Activated CD4-positive, alpha-beta T cell treated with anti-CD3 and anti-CD28 coated beads, Interleukin-2, amount 50 U/mL, for 48 hours (primary cell): Measurements from ENCODE around the gene GCGR.

Source experiments
- DNase-seq, 2 experiments: peaks; one replicate each; pipeline ENCODE4 v3.0.0-alpha.2; 2020

Gene GCGR

DNA sequence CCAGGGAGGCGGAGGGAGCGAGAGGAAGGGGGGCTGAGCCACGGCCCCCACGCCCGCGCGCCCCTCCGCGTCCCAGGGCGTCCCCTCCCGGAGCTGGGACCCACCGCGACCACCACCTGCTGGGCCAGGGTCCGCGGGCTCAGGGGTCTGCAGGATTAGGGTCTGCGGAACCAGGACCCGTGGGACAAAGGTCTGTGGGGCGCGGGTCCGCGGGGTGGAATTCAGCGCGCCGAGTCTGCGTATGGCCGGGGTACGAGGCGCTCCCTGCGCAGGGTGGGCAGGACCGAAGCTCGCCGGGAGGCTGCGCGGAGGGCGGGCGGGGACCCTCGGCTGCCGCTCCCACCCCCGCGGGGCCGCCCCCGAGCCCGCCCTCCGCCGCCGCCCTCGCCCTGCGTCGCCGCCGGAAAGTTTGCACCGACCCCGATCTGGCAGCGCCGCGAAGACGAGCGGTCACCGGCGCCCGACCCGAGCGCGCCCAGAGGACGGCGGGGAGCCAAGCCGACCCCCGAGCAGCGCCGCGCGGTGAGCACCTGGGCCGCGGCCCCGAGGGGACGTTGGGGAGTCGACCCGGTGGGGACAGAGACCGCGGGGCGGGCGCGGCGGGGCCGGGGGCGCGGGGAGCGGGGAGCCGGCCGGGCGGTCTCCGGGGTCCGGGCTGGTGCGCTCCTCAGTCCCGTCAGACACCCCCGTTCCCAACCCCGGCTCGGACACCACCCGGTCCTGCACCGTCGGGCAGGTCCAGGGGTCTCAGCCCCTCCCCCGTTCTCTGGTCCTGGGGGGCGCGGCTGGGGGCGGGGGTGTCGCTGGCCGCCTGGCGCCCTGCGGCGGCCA is at the start of gene GCGR:
TSS of gene GCGR (plus strand) at position 423 of the 831 bp plus-strand sequence. CDS start 4,869 bp downstream, outside the sequence.
- DNase-seq: no peak

GRCh38 chr17:81792675-81793615 is 11.0 kb upstream of the GCGR start:
- no peak for DNase-seq

- DNase-seq: no peak
These were observed 9.9 kb upstream of the GCGR start for GRCh38 chr17:81794074-81794476.

DNA sequence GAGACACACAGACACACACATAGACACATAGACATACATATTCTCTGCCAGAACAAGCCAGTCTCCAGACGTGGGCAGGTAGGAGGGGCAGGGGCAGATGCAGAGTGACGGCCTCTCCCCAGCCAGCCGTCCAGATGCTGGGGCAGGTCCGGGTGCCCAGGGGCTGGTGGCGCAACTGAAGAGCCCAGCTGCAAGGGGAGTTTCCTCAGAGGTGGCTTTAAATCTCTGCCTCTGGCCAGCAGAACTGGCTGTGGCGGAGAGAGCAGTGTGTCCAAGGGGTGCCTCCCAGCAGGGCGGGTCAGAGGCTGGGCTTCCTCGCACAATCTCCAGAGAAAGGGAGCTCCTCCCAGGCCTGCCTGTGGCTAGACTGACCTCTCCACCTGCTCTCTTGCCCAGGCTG is 9.4 kb upstream of the GCGR start:
- DNase-seq: no peak

- no peak for DNase-seq
These were observed 2.6 kb upstream of the GCGR start for GRCh38 chr17:81801327-81801726.

DNA sequence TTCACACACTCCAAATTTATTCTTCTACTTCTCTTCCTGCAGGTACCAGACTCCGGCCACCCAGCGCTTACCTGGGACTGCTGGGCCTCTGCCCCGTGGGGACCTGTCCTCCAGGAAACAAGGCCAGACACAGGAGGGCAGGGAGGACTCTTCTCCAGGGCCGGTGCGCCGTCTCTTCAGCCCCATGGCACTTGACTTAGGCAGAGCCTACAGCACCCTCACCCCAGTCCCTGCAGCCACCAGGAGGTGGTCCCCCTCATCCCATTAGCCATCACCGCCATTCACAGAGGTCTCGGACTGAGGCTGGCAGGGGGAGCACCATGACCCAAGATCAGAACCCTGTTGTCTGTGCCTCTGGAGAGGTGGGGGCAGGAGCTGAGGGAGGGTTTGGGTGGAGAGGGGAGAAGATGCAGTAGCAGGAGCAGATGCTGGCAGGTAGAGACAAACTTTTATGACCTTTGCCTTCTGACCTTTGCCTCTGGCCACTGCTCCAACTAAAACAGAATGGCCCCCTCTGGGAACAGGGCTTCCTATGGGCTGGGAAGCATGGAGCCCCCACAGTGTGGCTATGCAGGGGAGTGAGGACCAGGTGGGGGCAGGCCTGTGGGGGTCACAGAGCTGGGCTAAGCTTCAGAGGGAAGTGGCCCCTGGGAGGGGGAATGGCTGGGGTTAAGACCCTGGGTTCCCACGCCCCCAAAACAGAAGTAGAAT is 1.7 kb upstream of the GCGR start:
- no peak for DNase-seq

DNA sequence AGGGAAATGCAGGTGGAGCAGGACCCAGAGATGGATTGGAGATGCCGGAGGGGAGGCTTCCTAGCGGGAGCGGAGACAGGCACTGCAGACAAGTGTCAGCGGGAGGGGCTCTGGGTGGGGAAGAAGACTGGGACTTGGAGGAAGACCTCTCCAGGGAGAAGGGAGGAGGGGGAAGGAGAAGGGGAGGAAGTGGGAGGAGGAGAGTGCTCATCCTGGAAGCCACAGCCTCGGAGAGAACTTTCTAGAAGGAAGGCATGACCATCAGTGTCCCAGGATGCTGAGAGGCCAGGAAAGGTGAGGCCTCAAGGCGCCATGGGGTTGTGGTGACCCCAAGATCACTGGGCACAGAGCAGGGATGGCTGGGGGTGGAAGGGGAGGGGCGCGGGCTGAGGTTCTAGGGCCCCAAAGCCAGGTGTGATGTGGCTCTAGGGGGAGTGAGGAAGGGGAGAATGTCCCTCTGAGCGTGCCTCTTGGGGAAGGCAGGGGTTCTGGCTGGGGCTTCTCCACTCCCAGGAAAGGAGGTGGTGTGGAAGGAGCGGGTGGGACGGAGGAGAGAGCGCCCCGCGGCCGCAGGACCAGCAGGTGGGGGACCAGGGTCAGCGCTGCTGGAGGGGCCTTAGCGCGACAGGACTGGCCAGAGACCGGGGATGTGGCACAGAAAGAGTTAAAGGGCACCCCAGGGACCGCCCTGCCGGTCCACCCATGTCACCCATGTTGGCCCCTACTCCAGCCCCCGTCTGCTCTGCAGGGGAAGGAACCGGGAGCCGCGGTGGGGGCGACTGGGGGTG is 900 bp upstream of the GCGR start:
- no peak for DNase-seq

DNA sequence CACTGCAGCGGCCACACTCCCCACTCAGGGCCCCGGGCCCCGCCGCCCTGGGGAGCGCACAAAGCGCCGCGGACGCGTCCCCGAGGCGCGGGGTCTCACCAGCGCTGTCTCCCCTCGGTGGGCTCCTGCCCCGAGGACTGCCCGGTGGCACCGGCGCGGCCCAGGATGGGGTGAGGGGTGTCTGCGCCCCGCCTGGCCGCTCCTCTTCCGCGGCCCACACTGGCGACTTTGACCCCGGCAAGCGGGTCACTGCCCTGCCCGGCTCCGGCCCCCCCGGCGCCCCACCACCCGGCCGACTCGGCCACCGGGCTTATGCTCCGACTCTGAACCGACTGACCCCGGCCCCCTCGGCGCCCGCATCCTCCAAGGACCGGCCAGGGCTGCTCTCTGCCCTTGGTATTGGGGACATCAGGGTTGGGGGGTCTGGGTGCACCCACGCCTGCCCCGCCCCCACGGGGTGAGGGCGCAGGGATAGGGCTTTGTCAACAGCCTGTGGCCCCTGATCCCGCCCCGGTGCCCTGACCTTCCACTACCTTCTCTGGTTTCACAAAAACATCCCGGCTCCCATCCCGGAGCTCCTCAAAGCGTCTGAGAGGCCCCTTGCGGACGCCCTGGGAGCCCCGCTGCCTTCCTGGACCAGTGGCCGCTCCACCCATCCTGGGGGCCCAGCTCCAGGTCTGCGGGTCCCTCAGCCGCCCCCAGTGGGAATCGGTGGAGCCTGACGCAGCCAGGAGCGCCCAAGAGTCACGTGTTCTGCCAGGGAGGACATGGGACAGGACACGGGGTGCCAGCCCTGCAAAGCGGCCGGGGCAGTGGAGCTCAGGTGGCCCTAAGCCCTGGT is 829 bp downstream of the GCGR start:
- DNase-seq: no peak

- DNase-seq: no peak
These were observed 1.9 kb downstream of the GCGR start for GRCh38 chr17:81805707-81806460.

- DNase-seq: no peak
These were observed 2.7 kb downstream of the GCGR start for GRCh38 chr17:81806461-81807209.

GRCh38 chr17:81807210-81807719 is 3.3 kb downstream of the GCGR start:
- DNase-seq: no peak

DNA sequence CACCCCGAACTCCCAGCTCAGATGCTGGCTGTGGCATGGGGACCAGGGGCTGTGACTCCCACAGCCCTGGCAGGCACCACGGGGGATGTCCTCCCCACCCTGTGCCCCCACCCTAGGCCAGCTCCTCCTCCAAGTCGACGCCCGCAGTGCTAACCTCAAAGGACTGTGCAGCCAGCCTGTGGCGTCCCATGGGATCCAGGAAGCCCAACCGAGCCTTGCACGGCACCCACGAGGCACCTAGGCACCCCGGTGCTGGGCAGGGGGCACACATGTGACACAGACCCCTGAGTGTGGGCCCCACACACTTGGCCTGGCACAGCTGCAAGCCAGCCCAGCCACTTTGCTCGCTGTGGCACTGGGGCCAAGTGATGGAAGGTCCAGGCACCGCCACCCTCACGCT is 3.9 kb downstream of the GCGR start:
- no peak for DNase-seq

- no peak for DNase-seq
These were observed 5.0 kb downstream of the GCGR start for GRCh38 chr17:81808778-81809555.

DNA sequence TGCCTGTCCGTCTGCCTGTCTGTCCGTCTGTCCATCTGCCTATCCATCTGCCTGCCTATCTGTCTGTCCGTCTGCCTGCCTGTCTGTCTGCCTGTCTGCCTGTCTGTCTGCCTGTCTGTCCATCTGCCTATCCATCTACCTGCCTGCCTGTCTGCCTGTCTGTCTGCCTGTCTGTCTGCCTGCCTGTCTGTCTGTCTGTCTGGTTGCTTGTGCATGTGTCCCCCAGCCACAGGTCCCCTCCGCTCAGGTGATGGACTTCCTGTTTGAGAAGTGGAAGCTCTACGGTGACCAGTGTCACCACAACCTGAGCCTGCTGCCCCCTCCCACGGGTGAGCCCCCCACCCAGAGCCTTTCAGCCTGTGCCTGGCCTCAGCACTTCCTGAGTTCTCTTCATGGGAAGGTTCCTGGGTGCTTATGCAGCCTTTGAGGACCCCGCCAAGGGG is 5.6 kb downstream of the GCGR start:
- DNase-seq: no peak

DNA sequence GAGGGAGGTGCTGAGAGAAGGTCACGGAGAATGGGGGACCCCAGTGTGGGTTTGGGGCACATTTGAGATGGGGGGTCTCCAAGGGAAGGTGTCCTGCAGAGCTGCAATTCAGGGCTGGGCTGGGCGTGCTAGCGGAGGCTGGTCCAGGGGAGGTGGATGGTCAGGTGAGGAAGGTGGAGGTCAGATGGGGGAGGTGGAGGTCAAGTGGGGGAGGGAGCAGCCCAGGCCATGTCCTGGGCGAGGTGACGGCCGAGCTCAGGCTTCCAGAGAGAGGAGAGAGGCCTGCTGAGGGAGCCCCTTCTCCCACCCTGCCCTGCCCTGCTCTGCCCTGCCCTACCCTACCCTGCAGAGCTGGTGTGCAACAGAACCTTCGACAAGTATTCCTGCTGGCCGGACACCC is 6.5 kb downstream of the GCGR start:
- DNase-seq: no peak

DNA sequence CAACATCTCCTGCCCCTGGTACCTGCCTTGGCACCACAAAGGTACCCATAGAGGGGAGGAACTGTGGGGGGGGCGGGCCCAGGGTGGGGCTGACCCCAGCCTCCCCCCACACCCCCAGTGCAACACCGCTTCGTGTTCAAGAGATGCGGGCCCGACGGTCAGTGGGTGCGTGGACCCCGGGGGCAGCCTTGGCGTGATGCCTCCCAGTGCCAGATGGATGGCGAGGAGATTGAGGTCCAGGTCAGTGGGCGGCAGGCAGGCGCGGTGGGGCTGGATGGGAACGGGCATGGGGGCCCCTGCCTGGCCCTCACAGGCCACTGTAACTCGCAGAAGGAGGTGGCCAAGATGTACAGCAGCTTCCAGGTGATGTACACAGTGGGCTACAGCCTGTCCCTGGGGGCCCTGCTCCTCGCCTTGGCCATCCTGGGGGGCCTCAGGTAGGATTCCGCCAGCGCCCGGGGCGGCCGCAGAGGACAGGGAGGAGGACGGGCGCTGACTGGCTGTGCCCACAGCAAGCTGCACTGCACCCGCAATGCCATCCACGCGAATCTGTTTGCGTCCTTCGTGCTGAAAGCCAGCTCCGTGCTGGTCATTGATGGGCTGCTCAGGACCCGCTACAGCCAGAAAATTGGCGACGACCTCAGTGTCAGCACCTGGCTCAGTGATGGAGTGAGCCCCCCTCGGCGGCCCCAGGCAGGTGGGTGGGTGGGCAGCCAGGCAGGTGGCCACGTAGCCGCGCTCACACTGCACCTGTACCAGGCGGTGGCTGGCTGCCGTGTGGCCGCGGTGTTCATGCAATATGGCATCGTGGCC is 7.1 kb downstream of the GCGR start:
- no peak for DNase-seq

- no peak for DNase-seq
These were observed 8.0 kb downstream of the GCGR start for GRCh38 chr17:81811705-81812570.
